WTC11 (cell line): ENCODE data around the gene CDK10. TPM values are rescaled to one million over a fixed set of nuclear protein-coding genes. Genes with fewer than 3 reads are reported as not detected.
A peak's percentile ranks its signal among the peaks of the same experiment; 100 is the strongest.

ENCODE experiments used
- ATAC-seq: fragments of 200-7000 bp; cut with Tn5 transposase; 2 replicates; pipeline ENCODE4 v1.10.0; 2021; ENCODE audit warnings: mild to moderate bottlenecking, moderate library complexity
- CTCF ChIA-PET: fragments of 300-600 bp; sonication (Branson Sonifier 250); formaldehyde crosslinking; loops from one replicate; lab custom pipeline; 2021; ENCODE audit warnings: antibody characterized with exemption; lab: Charles Lee
- POLR2A ChIA-PET: fragments of 350-600 bp; sonication (Branson Sonifier 250); formaldehyde crosslinking; loops from one replicate; lab custom pipeline; 2021; ENCODE audit warnings: antibody characterized with exemption; lab: Charles Lee
- DNase-seq: peaks from one replicate; pipeline ENCODE4 v3.0.0; 2021; ENCODE audit warnings: low spot score
- H3K27ac Mint-ChIP-seq: 2 replicates; pipeline ENCODE4 v1.8.0; 2021; ENCODE audit warnings: mixed read lengths
- H3K27me3 Mint-ChIP-seq: 2 replicates; pipeline ENCODE4 v1.8.0; 2021; ENCODE audit warnings: low read depth, mild to moderate bottlenecking, moderate library complexity, mixed read lengths
- H3K36me3 Mint-ChIP-seq: 2 replicates; pipeline ENCODE4 v1.8.0; 2021; ENCODE audit warnings: mixed read lengths
- H3K4me1 Mint-ChIP-seq: 2 replicates; pipeline ENCODE4 v1.8.0; 2022; ENCODE audit warnings: mixed read lengths
- H3K4me3 Mint-ChIP-seq: 2 replicates; pipeline ENCODE4 v1.8.0; 2021; ENCODE audit warnings: mild to moderate bottlenecking, moderate library complexity, mixed read lengths
- H3K9me3 Mint-ChIP-seq: 2 replicates; pipeline ENCODE4 v1.8.0; 2021; ENCODE audit warnings: mixed read lengths
- ATF1 ChIP-seq: sonication (generic); formaldehyde crosslinking; IDR thresholded peaks from 2 replicates; pipeline ENCODE4 v1.8.1; 2023; ENCODE audit warnings: mild to moderate bottlenecking, moderate library complexity, missing genetic modification reagents
- ATF3 ChIP-seq: sonication (generic); formaldehyde crosslinking; conservative IDR thresholded peaks from 2 replicates; pipeline ENCODE4 v1.8.1; 2022; ENCODE audit warnings: mild to moderate bottlenecking, missing genetic modification reagents
- CREB1 ChIP-seq: sonication (generic); formaldehyde crosslinking; IDR thresholded peaks from 2 replicates; pipeline ENCODE4 v1.8.0; 2023; ENCODE audit warnings: mild to moderate bottlenecking, missing genetic modification reagents
- CTCF ChIP-seq: fragments of 200-600 bp; IDR thresholded peaks from 2 replicates; pipeline ENCODE4 v1.8.0; 2022; ENCODE audit warnings: antibody characterized with exemption
- E2F4 ChIP-seq: sonication (generic); formaldehyde crosslinking; IDR thresholded peaks from 2 replicates; pipeline ENCODE4 v1.8.1; 2022; ENCODE audit warnings: low read depth, mild to moderate bottlenecking, moderate library complexity, missing genetic modification reagents, borderline replicate concordance
- ETV6 ChIP-seq: sonication (generic); formaldehyde crosslinking; IDR thresholded peaks from 2 replicates; pipeline ENCODE4 v1.8.1; 2022; ENCODE audit warnings: mild to moderate bottlenecking, missing genetic modification reagents
- FOXP4 ChIP-seq: sonication (generic); formaldehyde crosslinking; IDR thresholded peaks from 2 replicates; pipeline ENCODE4 v1.8.0; 2022; ENCODE audit warnings: mild to moderate bottlenecking, missing genetic modification reagents
- GTF2I ChIP-seq: fragments of 250-450 bp; sonication (Bioruptor Pico); conservative IDR thresholded peaks from 2 replicates; pipeline ENCODE4 v1.4.0; 2021; ENCODE audit warnings: mild to moderate bottlenecking
- HMGXB4 ChIP-seq: sonication (generic); formaldehyde crosslinking; IDR thresholded peaks from 2 replicates; pipeline ENCODE4 v1.8.1; 2023; ENCODE audit warnings: mild to moderate bottlenecking, moderate library complexity, missing genetic modification reagents
- KAT7 ChIP-seq: sonication (generic); formaldehyde crosslinking; IDR thresholded peaks from 2 replicates; pipeline ENCODE4 v1.8.1; 2023; ENCODE audit warnings: missing genetic modification reagents, mild to moderate bottlenecking, borderline replicate concordance
- MAX ChIP-seq: sonication (generic); formaldehyde crosslinking; IDR thresholded peaks from 2 replicates; pipeline ENCODE4 v1.8.0; 2022; ENCODE audit warnings: mild to moderate bottlenecking, missing genetic modification reagents
- MXD4 ChIP-seq: fragments of 250-450 bp; sonication (Bioruptor Pico); IDR thresholded peaks from 2 replicates; pipeline ENCODE4 v1.8.0; 2021; ENCODE audit warnings: mild to moderate bottlenecking, moderate library complexity, borderline replicate concordance
- MYBL2 ChIP-seq: sonication (generic); formaldehyde crosslinking; IDR thresholded peaks from 2 replicates; pipeline ENCODE4 v1.8.1; 2023; ENCODE audit warnings: mild to moderate bottlenecking, moderate library complexity, missing genetic modification reagents
- OVOL2 ChIP-seq: fragments of 250-450 bp; sonication (Bioruptor Pico); IDR thresholded peaks from 2 replicates; pipeline ENCODE4 v1.9.0; 2021; ENCODE audit warnings: mild to moderate bottlenecking, borderline replicate concordance
- RELA ChIP-seq: sonication (generic); formaldehyde crosslinking; IDR thresholded peaks from 2 replicates; pipeline ENCODE4 v1.8.1; 2022; ENCODE audit warnings: missing genetic modification reagents, mild to moderate bottlenecking, borderline replicate concordance
- RORB ChIP-seq: fragments of 250-450 bp; sonication (Bioruptor Pico); IDR thresholded peaks from 2 replicates; pipeline ENCODE4 v1.9.0; 2021; ENCODE audit warnings: mild to moderate bottlenecking
- SMAD3 ChIP-seq: sonication (generic); formaldehyde crosslinking; IDR thresholded peaks from 2 replicates; pipeline ENCODE4 v1.8.0; 2022; ENCODE audit warnings: missing genetic modification reagents, mild to moderate bottlenecking, borderline replicate concordance
- SMAD4 ChIP-seq: sonication (generic); formaldehyde crosslinking; IDR thresholded peaks from 2 replicates; pipeline ENCODE4 v1.8.0; 2022; ENCODE audit warnings: mild to moderate bottlenecking, missing genetic modification reagents
- SOX15 ChIP-seq: fragments of 250-450 bp; sonication (Bioruptor Pico); IDR thresholded peaks from 2 replicates; pipeline ENCODE4 v1.9.0; 2021; ENCODE audit warnings: mild to moderate bottlenecking
- ZBTB43 ChIP-seq: sonication (generic); formaldehyde crosslinking; IDR thresholded peaks from 2 replicates; pipeline ENCODE4 v1.8.1; 2023; ENCODE audit warnings: mild to moderate bottlenecking, missing genetic modification reagents
- ZMAT4 ChIP-seq: fragments of 250-450 bp; sonication (Bioruptor Pico); IDR thresholded peaks from 2 replicates; pipeline ENCODE4 v1.9.0; 2021; ENCODE audit warnings: mild to moderate bottlenecking
- ZNF263 ChIP-seq: sonication (generic); formaldehyde crosslinking; IDR thresholded peaks from 2 replicates; pipeline ENCODE4 v1.8.1; 2022; ENCODE audit warnings: low read depth, mild to moderate bottlenecking, moderate library complexity, missing genetic modification reagents
- total RNA-seq: library from RNA; stranded (reverse); gene quantifications from 3 replicates; pipeline ENCODE4 v1.2.3, GENCODE V29; 2021

The CDK10 gene
- total RNA-seq, 1 experiment from 2014 or later: 102 TPM

GRCh38 chr16:89723279-89724250 lies 37.1 kb downstream of the CDK10 start:
- DNase-seq: no peak
- peaks cover 17% of the 10 kb centered on the region for H3K4me1 Mint-ChIP-seq
- TF ChIP-seq KAT7 (CRISPR knock-in tag) (0 out of 2 replicates have a peak, but pooled peaks have one; percentile 39), GTF2I (CRISPR knock-in tag) (no peak)
- H3K4me3 Mint-ChIP-seq: peak overlapping the region; percentile 64; the same call in 1 of the 2 replicates
- ATAC-seq: no peak
- H3K9me3 Mint-ChIP-seq: no peaks in the 10 kb centered on the region
- peaks cover 41% of the 10 kb centered on the region for H3K27me3 Mint-ChIP-seq
- H3K36me3 Mint-ChIP-seq: peaks cover 14% of the 10 kb centered on the region
- ChIA-PET CTCF (interaction anchor here (1.3 to 2.1 kb wide), 3 partner anchors 18 to 23 kb away, joined by 5 to 10 read pairs (median 6); no protein-coding TSS in a partner anchor), POLR2A (interaction anchor here (0.6 to 1.2 kb wide), 2 partner anchors 8 to 15 kb away, joined by 3 to 4 read pairs; no protein-coding TSS in a partner anchor)
- H3K27ac Mint-ChIP-seq: no peak overlapping the region

GRCh38 chr16:89727406-89728120 lies 41.1 kb downstream of the CDK10 start:
- no peak for DNase-seq
- POLR2A ChIA-PET: no interaction called here
- peaks cover 20% of the 10 kb centered on the region for H3K27me3 Mint-ChIP-seq
- no peak overlapping the region for H3K4me3 Mint-ChIP-seq
- no peak for TF ChIP-seq CTCF
- TF ChIP-seq ZBTB43: no peak
- no peak for TF ChIP-seq CREB1 (CRISPR knock-in tag)
- TF ChIP-seq RORB (CRISPR knock-in tag): no peak
- TF ChIP-seq ATF3 (CRISPR knock-in tag): no peak
- no peak for TF ChIP-seq SOX15 (CRISPR knock-in tag)
- no peak for TF ChIP-seq SMAD4 (CRISPR knock-in tag)
- TF ChIP-seq ATF1 (CRISPR knock-in tag): no peak
- no peak for TF ChIP-seq E2F4 (CRISPR knock-in tag)
- TF ChIP-seq MXD4 (CRISPR knock-in tag): no peak
- no peak for TF ChIP-seq RELA (CRISPR knock-in tag)
- no peak for TF ChIP-seq ETV6
- TF ChIP-seq HMGXB4: no peak
- TF ChIP-seq FOXP4 (CRISPR knock-in tag): no peak
- no peak for TF ChIP-seq MAX (CRISPR knock-in tag)
- TF ChIP-seq ZMAT4: no peak
- TF ChIP-seq OVOL2 (CRISPR knock-in tag): no peak
- TF ChIP-seq MYBL2 (CRISPR knock-in tag): no peak
- no peak for TF ChIP-seq SMAD3
- no peak for TF ChIP-seq ZNF263 (CRISPR knock-in tag)
- H3K36me3 Mint-ChIP-seq: peaks cover 25% of the 10 kb centered on the region
- peaks cover 19% of the 10 kb centered on the region for H3K4me1 Mint-ChIP-seq
- no peak for ATAC-seq
- CTCF ChIA-PET: no interaction called here
- peaks cover 5% of the 10 kb centered on the region; the same call in 1 of the 2 replicates for H3K9me3 Mint-ChIP-seq
- no peak overlapping the region for H3K27ac Mint-ChIP-seq
